HepG2 (cell line): Measurements from ENCODE around the gene TROAP. TPM values are rescaled to one million over a fixed set of nuclear protein-coding genes. Genes with fewer than 3 reads are reported as not detected.

ENCODE experiments used
- ATAC-seq: fragments of 200-7000 bp; cut with Tn5 transposase; 3 replicates; pipeline ENCODE4 v1.9.1; 2020; ENCODE audit warnings: mild to moderate bottlenecking, moderate library complexity
- BruUV-seq: library from RNA; stranded (reverse); fragments of 400-500 nt; replicated peaks from 2 replicates; lab custom pipeline; 2021; lab: Mats Ljungman, UMichigan
- CTCF ChIA-PET: fragments of 300-600 bp; formaldehyde crosslinking; extraction: SDS; loops from one replicate; lab custom pipeline; 2021; ENCODE audit warnings: low total read pairs, inconsistent platforms, low intra/inter-chr PET ratio; lab: Yijun Ruan, JAX
- POLR2A ChIA-PET: fragments of 350-600 bp; sonication (Branson Sonifier 250); formaldehyde crosslinking; loops from one replicate; lab custom pipeline; 2020; ENCODE audit warnings: antibody characterized with exemption, inconsistent platforms; lab: Yijun Ruan, JAX
- DNase-seq: peaks from one replicate; pipeline ENCODE4 v3.0.0-alpha.2; 2015; ENCODE audit warnings: low spot score
- FAIRE-seq: peaks from 3 replicates; lab custom pipeline; 2011; peaks lifted over from hg19 to GRCh38; lab: Jason Lieb, UNC
- H2AFZ ChIP-seq: one replicate; pipeline ENCODE4 v1.6.1; 2011; ENCODE audit warnings: low read length, inconsistent platforms
- H3K27ac ChIP-seq: fragments of 300-600 bp; 3 replicates; pipeline ENCODE4 v1.8.0; 2011; ENCODE audit warnings: mixed run types, mild to moderate bottlenecking, mixed read lengths, low read length, inconsistent platforms; ENCODE audit not compliant: insufficient read depth; ENCODE audit errors: extremely low read length
- H3K27me3 ChIP-seq, 2 experiments: fragments of 200-600 bp in 1 of 2; 2 replicates in 1 of 2; 3 replicates in 1 of 2; pipeline versions ENCODE4 v1.6.0 to v1.8.0; 2011; ENCODE audit warnings: low read length in 2 of 2, mild to moderate bottlenecking in 2 of 2, moderate library complexity in 2 of 2, inconsistent platforms in 1 of 2; ENCODE audit not compliant: insufficient read depth in 2 of 2, control insufficient read depth in 1 of 2
- H3K36me3 ChIP-seq, 2 experiments: fragments of 200-600 bp in 1 of 2; replicated peaks in 1 of 2; 2 replicates in 1 of 2; 3 replicates in 1 of 2; pipeline versions ENCODE4 v1.5.1 to v1.8.0; 2011; ENCODE audit warnings: low read length in 2 of 2, inconsistent platforms in 1 of 2; ENCODE audit not compliant: insufficient read depth in 2 of 2, control insufficient read depth in 1 of 2
- H3K4me1 ChIP-seq: 2 replicates; pipeline ENCODE4 v1.5.1; 2012; ENCODE audit warnings: low read length, inconsistent platforms; ENCODE audit not compliant: insufficient read depth
- H3K4me2 ChIP-seq: 2 replicates; pipeline ENCODE4 v1.6.0; 2011; ENCODE audit warnings: low read depth, low read length, inconsistent platforms
- H3K4me3 ChIP-seq, 3 experiments: fragments of 200-600 bp in 1 of 3; sonication (generic), shearing (Covaris generic) in 1 of 3; replicated peaks in 1 of 3; 2 replicates each; pipeline ENCODE4 v1.5.1; 2011 to 2016; ENCODE audit warnings: low read length in 3 of 3, inconsistent platforms in 2 of 3, low read depth in 2 of 3, mild to moderate bottlenecking in 2 of 3, control low read depth in 1 of 3, mixed read lengths in 1 of 3; ENCODE audit not compliant: insufficient read depth in 1 of 3
- H3K79me2 ChIP-seq: one replicate; pipeline ENCODE4 v1.6.1; 2011; ENCODE audit warnings: low read length, inconsistent platforms; ENCODE audit not compliant: insufficient read depth
- H3K9ac ChIP-seq: 2 replicates; pipeline ENCODE4 v1.6.0; 2011; ENCODE audit warnings: mild to moderate bottlenecking, low read depth, low read length, inconsistent platforms; ENCODE audit not compliant: insufficient read depth
- H3K9me3 ChIP-seq: 2 replicates; pipeline ENCODE4 v1.5.1; 2012; ENCODE audit warnings: mild to moderate bottlenecking, low read length
- H4K20me1 ChIP-seq: 2 replicates; pipeline ENCODE4 v1.6.0; 2011; ENCODE audit warnings: inconsistent platforms, mild to moderate bottlenecking, low read length, moderate library complexity; ENCODE audit not compliant: insufficient read depth
- AGO2 ChIP-seq: fragments of 200-400 bp; formaldehyde crosslinking; optimal IDR thresholded peaks from 2 replicates; pipeline ENCODE3; 2017; ENCODE audit warnings: mild to moderate bottlenecking, low read depth, low read length, moderate library complexity
- DMAP1 ChIP-seq: IDR thresholded peaks from 2 replicates; pipeline ENCODE4 v1.6.1; 2016
- E2F2 ChIP-seq: sonication (generic); formaldehyde crosslinking; IDR thresholded peaks from 2 replicates; pipeline ENCODE4 v1.4.0; 2020; ENCODE audit warnings: missing genetic modification reagents, borderline replicate concordance
- HNRNPK ChIP-seq: fragments of 200-400 bp; formaldehyde crosslinking; IDR thresholded peaks from 2 replicates; pipeline ENCODE4 v1.6.1; 2018; ENCODE audit warnings: low read length, low read depth, moderate library complexity, mild to moderate bottlenecking; ENCODE audit not compliant: poor library complexity, severe bottlenecking
- HOXA5 ChIP-seq: sonication (generic); formaldehyde crosslinking; IDR thresholded peaks from 2 replicates; pipeline ENCODE4 v1.4.0; 2020; ENCODE audit warnings: missing genetic modification reagents
- JDP2 ChIP-seq: sonication (generic); formaldehyde crosslinking; IDR thresholded peaks from 2 replicates; pipeline ENCODE4 v1.8.1; 2022; ENCODE audit warnings: missing genetic modification reagents, borderline replicate concordance
- KAT7 ChIP-seq: IDR thresholded peaks from 2 replicates; pipeline ENCODE4 v1.6.1; 2018; ENCODE audit warnings: borderline replicate concordance, missing compliant biosample characterization
- KLF16 ChIP-seq, 2 experiments: sonication (generic) in 1 of 2; formaldehyde crosslinking in 1 of 2; IDR thresholded peaks; 2 replicates each; pipeline versions ENCODE4 v1.6.1 to v1.8.0; 2016 to 2023; ENCODE audit warnings: missing genetic modification reagents in 2 of 2, missing compliant biosample characterization in 1 of 2
- MLX ChIP-seq: IDR thresholded peaks from 2 replicates; pipeline ENCODE4 v1.6.1; 2016
- SMAD9 ChIP-seq: sonication (generic); formaldehyde crosslinking; IDR thresholded peaks from 2 replicates; pipeline ENCODE4 v1.5.1; 2020; ENCODE audit warnings: mild to moderate bottlenecking, missing genetic modification reagents
- SMARCE1 ChIP-seq: fragments of 450-650 bp; IDR thresholded peaks from 2 replicates; pipeline ENCODE4 v1.6.1; 2017; ENCODE audit warnings: borderline replicate concordance
- ZFP91 ChIP-seq: sonication (generic); formaldehyde crosslinking; IDR thresholded peaks from 2 replicates; pipeline ENCODE4 v1.9.0; 2022; ENCODE audit warnings: missing genetic modification reagents, mild to moderate bottlenecking, borderline replicate concordance
- ZFX ChIP-seq: sonication (generic); formaldehyde crosslinking; IDR thresholded peaks from 2 replicates; pipeline ENCODE4 v1.4.0; 2020; ENCODE audit warnings: mild to moderate bottlenecking, low read depth, missing genetic modification reagents, moderate library complexity
- ZNF253 ChIP-seq: sonication (generic); formaldehyde crosslinking; IDR thresholded peaks from 2 replicates; pipeline ENCODE4 v1.8.0; 2022; ENCODE audit warnings: mild to moderate bottlenecking, missing genetic modification reagents, borderline replicate concordance
- ZNF296 ChIP-seq: sonication (generic); formaldehyde crosslinking; conservative IDR thresholded peaks from 2 replicates; pipeline ENCODE4 v1.5.0; 2020; ENCODE audit warnings: mild to moderate bottlenecking, missing genetic modification reagents
- ZNF337 ChIP-seq: sonication (generic); formaldehyde crosslinking; IDR thresholded peaks from 2 replicates; pipeline ENCODE4 v1.5.1; 2020; ENCODE audit warnings: missing genetic modification reagents, low read depth, mild to moderate bottlenecking, borderline replicate concordance
- ZNF558 ChIP-seq: sonication (generic); formaldehyde crosslinking; IDR thresholded peaks from 2 replicates; pipeline ENCODE4 v1.9.0; 2022; ENCODE audit warnings: mild to moderate bottlenecking, missing genetic modification reagents, borderline replicate concordance
- ZNF784 ChIP-seq: sonication (generic); formaldehyde crosslinking; IDR thresholded peaks from 2 replicates; pipeline ENCODE4 v1.5.1; 2020; ENCODE audit warnings: missing genetic modification reagents, mild to moderate bottlenecking, borderline replicate concordance
- ZNF891 ChIP-seq: sonication (generic); formaldehyde crosslinking; IDR thresholded peaks from 2 replicates; pipeline ENCODE4 v1.5.0; 2020; ENCODE audit warnings: mild to moderate bottlenecking, missing genetic modification reagents
- WGBS: methylation state at CpG from one replicate; pipeline ENCODE4 v1.1.6; 2017; ENCODE audit warnings: low lambda C conversion rate; 5-methylcytosine and 5-hydroxymethylcytosine counted together
- in situ Hi-C: cut with HindIII; loops from 2 replicates; pipeline ENCODE4 v1.10.0; 2017; ENCODE audit warnings: low pct_unique_long_range_greater_than_20kb; ENCODE audit not compliant: extremely low pct_ligation_motif_present
- intact Hi-C: fragments of 100-400 bp; cut with micrococcal nuclease; formaldehyde crosslinking; loops from one replicate; pipeline ENCODE4 v1.10.0; 2022; ENCODE audit not compliant: unreplicated experiment
- polyA plus RNA-seq, 8 experiments: library from polyadenylated mRNA; depleted of rRNA in 3 of 8; stranded (reverse) in 7 of 8; unstranded in 1 of 8; fragments of >200 nt; fragmentation: Illumina TruSeq in 4 of 8; extraction: Trizol in 4 of 8; gene quantifications; 2 replicates each; pipeline versions ENCODE4 v1.2.1 to v1.2.3, GENCODE V29; 2011 to 2016; ENCODE audit warnings: low read depth in 4 of 8, missing spikeins in 1 of 8, mixed read lengths in 1 of 8; ENCODE audit not compliant: insufficient read depth in 1 of 8
- total RNA-seq, 5 experiments: library from RNA; depleted of rRNA; stranded (reverse); fragments of >200 nt; fragmentation: Illumina TruSeq; extraction: Trizol; gene quantifications; 2 replicates each; pipeline ENCODE4 v1.2.3, GENCODE V29; 2016; ENCODE audit warnings: low read depth in 1 of 5

TROAP gene
- total and polyA plus RNA-seq, 2 of the 13 experiments (the other 11 are each of a cell fraction or from before 2014, with no cell fraction given) = 22.5 to 30.9 TPM

DNA sequence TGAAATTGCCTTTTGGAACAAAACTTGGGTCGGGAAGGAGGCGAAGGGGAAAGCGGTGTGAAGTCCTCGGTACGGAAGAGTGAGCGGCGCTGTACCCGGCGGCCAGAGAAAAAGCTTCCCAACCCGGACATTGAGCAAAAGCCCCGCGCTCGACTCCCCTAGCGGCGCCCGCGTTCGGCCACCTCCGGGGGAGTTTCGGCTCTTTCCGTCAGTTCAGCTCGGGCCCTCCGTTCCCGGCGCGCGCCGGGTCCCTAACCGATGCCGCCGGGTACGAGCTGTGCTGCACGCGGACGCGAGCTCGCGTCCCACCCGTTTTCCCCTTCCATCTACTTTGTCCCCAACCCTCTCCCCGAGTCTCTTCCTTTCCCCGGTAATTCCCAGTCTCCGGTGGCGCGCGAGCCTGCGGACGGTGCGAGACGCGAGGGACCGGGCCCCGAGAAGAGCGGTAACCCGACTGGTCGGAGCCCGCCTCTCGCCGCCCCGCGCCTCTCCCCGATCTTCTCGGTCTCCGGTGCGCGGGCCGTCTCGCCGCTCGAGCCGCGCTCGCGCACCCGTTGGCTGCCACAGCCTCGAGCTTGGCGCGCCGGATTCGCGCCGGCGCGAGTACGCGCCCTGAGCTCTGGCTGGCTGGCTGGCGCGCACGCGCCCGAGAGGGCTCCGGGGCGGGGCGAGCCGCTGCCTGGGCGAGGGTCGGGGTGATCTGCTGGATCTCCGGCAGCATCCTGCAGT is 43.8 kb downstream of the TROAP start:
- peak overlapping the region; percentile 79 for H3K4me2 ChIP-seq
- intact Hi-C loops (loop anchor here (10.0 kb wide), 1 partner anchor 58 kb away; no protein-coding TSS in a partner anchor), in situ Hi-C loops (loop anchor here (5.0 kb wide), 1 partner anchor 130 kb away; no protein-coding TSS in a partner anchor)
- H3K79me2 ChIP-seq = peaks cover 42% of the 10 kb centered on the region
- peak overlapping the region; percentile 80 to 97 (median 83) for H3K4me3 ChIP-seq
- CTCF ChIA-PET = no interaction called here
- no peaks in the 10 kb centered on the region; a peak in 1 of 5 replicates for H3K36me3 ChIP-seq
- H2AFZ ChIP-seq = peak overlapping the region; percentile 25
- 2% methylated on average over 46 of the region's 97 CpGs for WGBS
- no peaks in the 10 kb centered on the region for H3K9me3 ChIP-seq
- FAIRE-seq (no peak), ATAC-seq (peak; percentile 87), DNase-seq (peak; percentile 88)
- H3K27ac ChIP-seq = peak overlapping the region; percentile 97
- peaks cover 56% of the 10 kb centered on the region for H3K4me1 ChIP-seq
- POLR2A ChIA-PET = interaction anchor here (0.6 to 2.2 kb wide), 34 partner anchors 9 to 374 kb away, joined by 3 to 41 read pairs (median 4); partner anchors contain the start of genes DNAJC22, TMBIM6 and TROAP
- H4K20me1 ChIP-seq = peaks cover 3% of the 10 kb centered on the region; the same call in 1 of the 2 replicates
- H3K27me3 ChIP-seq = no peaks in the 10 kb centered on the region; a peak in 1 of 5 replicates
- TSS peak; percentile 93 for BruUV-seq
- peak overlapping the region; percentile 89 for H3K9ac ChIP-seq
- TF ChIP-seq MLX (CRISPR knock-in tag) (0 out of 2 replicates have a peak, but pooled peaks have one; percentile 30), ZNF784 (no peak), HOXA5 (CRISPR knock-in tag) (no peak), ZFP91 (peak; percentile 51; the same call in 1 of the 2 replicates), ZNF891 (CRISPR knock-in tag) (no peak), ZFX (CRISPR knock-in tag) (peak; percentile 82), DMAP1 (CRISPR knock-in tag) (peak; percentile 89), KAT7 (CRISPR knock-in tag) (peak; percentile 63; the same call in 1 of the 2 replicates), E2F2 (peak; percentile 77; the same call in 1 of the 2 replicates), ZNF558 (0 out of 2 replicates have a peak, but pooled peaks have one; percentile 59), JDP2 (no peak; the same call in 1 of the 2 replicates), ZNF296 (CRISPR knock-in tag) (no peak), SMARCE1 (no peak), ZNF253 (CRISPR knock-in tag) (no peak), ZNF337 (CRISPR knock-in tag) (no peak), AGO2 (peak; percentile 90), KLF16 (CRISPR knock-in tag; IDR thresholded peaks at IDR 0.05) (no peak; a peak in 1 of 4 replicates), SMAD9 (CRISPR knock-in tag) (no peak), HNRNPK (peak; percentile 90)
